AG09309 (cell line): Measurements from ENCODE around the gene LMBR1L.

Experiments
- DNase-seq: peaks from one replicate; pipeline ENCODE4 v3.0.0-alpha.2; 2010; ENCODE audit warnings: low read depth
- H3K4me3 ChIP-seq: 2 replicates; pipeline ENCODE4 v1.5.1; 2011; ENCODE audit warnings: mild to moderate bottlenecking, low read depth, low read length, moderate library complexity; ENCODE audit not compliant: control insufficient read depth
- TF ChIP-seq, protein P1 (sequence below): IDR thresholded peaks from 2 replicates; pipeline ENCODE4 v1.5.1; 2011; ENCODE audit warnings: mild to moderate bottlenecking, low read depth, low read length, inconsistent platforms; ENCODE audit not compliant: insufficient read depth, control insufficient read depth; ENCODE audit errors: missing control alignments

The LMBR1L gene

GRCh38 chr12:49086116-49086515 is 24.5 kb downstream of the LMBR1L start:
- no peak for DNase-seq
- TF ChIP-seq, protein P1, sequence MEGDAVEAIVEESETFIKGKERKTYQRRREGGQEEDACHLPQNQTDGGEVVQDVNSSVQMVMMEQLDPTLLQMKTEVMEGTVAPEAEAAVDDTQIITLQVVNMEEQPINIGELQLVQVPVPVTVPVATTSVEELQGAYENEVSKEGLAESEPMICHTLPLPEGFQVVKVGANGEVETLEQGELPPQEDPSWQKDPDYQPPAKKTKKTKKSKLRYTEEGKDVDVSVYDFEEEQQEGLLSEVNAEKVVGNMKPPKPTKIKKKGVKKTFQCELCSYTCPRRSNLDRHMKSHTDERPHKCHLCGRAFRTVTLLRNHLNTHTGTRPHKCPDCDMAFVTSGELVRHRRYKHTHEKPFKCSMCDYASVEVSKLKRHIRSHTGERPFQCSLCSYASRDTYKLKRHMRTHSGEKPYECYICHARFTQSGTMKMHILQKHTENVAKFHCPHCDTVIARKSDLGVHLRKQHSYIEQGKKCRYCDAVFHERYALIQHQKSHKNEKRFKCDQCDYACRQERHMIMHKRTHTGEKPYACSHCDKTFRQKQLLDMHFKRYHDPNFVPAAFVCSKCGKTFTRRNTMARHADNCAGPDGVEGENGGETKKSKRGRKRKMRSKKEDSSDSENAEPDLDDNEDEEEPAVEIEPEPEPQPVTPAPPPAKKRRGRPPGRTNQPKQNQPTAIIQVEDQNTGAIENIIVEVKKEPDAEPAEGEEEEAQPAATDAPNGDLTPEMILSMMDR, result no peak
- no peak overlapping the region for H3K4me3 ChIP-seq

GRCh38 chr12:49084438-49084837 is 26.2 kb downstream of the LMBR1L start:
- no peak overlapping the region for H3K4me3 ChIP-seq
- DNase-seq, result no peak
- TF ChIP-seq, protein P1, result no peak

GRCh38 chr12:49079793-49080192 is 30.9 kb downstream of the LMBR1L start:
- TF ChIP-seq, protein P1, result no peak
- no peak for DNase-seq
- no peak overlapping the region for H3K4me3 ChIP-seq

DNA sequence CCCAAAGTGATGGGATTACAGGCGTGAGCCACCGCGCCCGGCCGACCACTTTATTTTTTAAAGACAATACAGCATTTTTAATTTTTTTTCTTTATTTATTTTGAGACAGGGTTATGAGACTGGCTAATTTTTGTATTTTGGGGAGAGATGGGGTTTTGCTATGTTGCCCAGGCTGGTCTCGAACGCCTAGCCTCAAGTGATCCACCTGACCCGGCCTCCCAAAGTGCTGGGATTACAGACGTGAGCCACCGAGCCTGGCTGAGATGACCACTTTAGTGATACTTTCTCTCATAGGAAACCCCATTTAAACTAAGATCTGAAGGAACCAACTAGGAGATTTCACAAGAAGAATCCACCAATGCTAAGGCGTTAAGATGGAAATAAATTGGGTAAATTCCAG is 39.7 kb downstream of the LMBR1L start:
- DNase-seq, result no peak
- TF ChIP-seq, protein P1, result no peak
- H3K4me3 ChIP-seq, result no peak overlapping the region

GRCh38 chr12:49069507-49070346 is 40.9 kb downstream of the LMBR1L start, which contains the start of gene RHEBL1:
Gene RHEBL1, minus strand, starts transcription at chr12:49069979. Its CDS starts 194 bp downstream, at chr12:49069785.
- peak within 1 kb of the TSS; percentile 94 for H3K4me3 ChIP-seq
- DNase-seq, result peak; percentile 71

DNA sequence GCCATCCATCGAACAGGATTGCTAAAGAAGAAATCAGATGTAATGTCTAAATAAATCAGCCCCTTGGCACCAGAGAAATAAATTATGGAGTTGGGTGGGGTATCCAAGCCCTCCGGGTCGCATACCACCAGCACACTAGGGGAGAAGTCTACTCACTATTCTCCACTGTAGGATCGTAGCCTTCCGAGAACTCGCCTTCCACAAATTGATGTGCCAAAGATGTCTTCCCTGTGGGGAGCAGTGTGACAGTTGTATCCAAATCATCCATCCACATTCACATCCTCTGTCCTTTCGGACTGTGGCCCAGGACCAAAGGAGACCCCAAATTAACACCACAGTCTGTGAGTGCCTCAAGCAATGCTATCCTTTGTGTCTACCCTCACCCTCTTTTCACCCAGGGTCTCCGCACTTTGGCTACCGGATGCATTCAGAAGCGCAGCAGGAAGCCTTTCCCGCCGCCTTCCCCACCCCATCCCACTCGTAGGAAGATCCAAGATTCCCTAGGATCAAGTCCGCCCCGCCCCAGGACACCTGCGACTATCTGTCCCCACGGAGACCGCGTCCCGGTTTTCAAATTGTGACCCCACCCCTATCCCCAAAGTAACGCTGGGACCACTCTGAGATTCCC is 41.7 kb downstream of the LMBR1L start:
- H3K4me3 ChIP-seq, result peak overlapping the region; percentile 94
- no peak for DNase-seq

More at GRCh38 chr12:49069507-49070346, 40.9 kb downstream of the LMBR1L start, which contains the start of gene RHEBL1:
- TF ChIP-seq, protein P1, result peak; percentile 11

More for the DNA sequence above, 41.7 kb downstream of the LMBR1L start:
- TF ChIP-seq, protein P1, result no peak
